GM10266 (cell line): Measurements from ENCODE around the gene RGS19.

Source experiments
- DNase-seq: peaks from one replicate; pipeline ENCODE4 v3.0.0; 2012; ENCODE audit errors: extremely low spot score
- CTCF ChIP-seq: IDR thresholded peaks from 2 replicates; pipeline ENCODE4 v1.5.1; 2012; ENCODE audit warnings: mild to moderate bottlenecking, low read depth; ENCODE audit not compliant: control insufficient read depth, insufficient read depth; ENCODE audit errors: missing control alignments

The RGS19 gene

GRCh38 chr20:64045346-64046011 is 33.8 kb downstream of the RGS19 start:
- no peak for TF ChIP-seq CTCF
- DNase-seq, result no peak

GRCh38 chr20:64044484-64045247 is 34.7 kb downstream of the RGS19 start:
- no peak for TF ChIP-seq CTCF
- DNase-seq, result no peak

- no peak for TF ChIP-seq CTCF
- no peak for DNase-seq
Measured at GRCh38 chr20:64043768-64044167, 35.5 kb downstream of the RGS19 start.

GRCh38 chr20:64042054-64042781 is 37.1 kb downstream of the RGS19 start:
- TF ChIP-seq CTCF, result no peak
- DNase-seq, result no peak

GRCh38 chr20:64041781-64042053 is 37.6 kb downstream of the RGS19 start:
- no peak for DNase-seq
- no peak for TF ChIP-seq CTCF

GRCh38 chr20:64041040-64041780 is 38.1 kb downstream of the RGS19 start:
- no peak for DNase-seq
- TF ChIP-seq CTCF, result no peak
